HCT116 (cell line): Measurements from ENCODE around the gene POMT2. TPM values are rescaled to one million over a fixed set of nuclear protein-coding genes. Genes with fewer than 3 reads are reported as not detected.

Source experiments
- ATAC-seq: fragments of 200-7000 bp; cut with Tn5 transposase; 2 replicates; pipeline ENCODE4 v1.9.1; 2020; ENCODE audit warnings: mild to moderate bottlenecking, moderate library complexity
- BruUV-seq: library from RNA; stranded (reverse); fragments of 400-500 nt; replicated peaks from 2 replicates; lab custom pipeline; 2021; lab: Mats Ljungman, UMichigan
- CTCF ChIA-PET: fragments of 300-600 bp; sonication (Branson Sonifier 250); formaldehyde crosslinking; loops from one replicate; lab custom pipeline; 2021; ENCODE audit warnings: antibody characterized with exemption; lab: Charles Lee
- POLR2A ChIA-PET: fragments of 300-600, 350-600 bp; sonication (Branson Sonifier 250); formaldehyde crosslinking; loops from one replicate; lab custom pipeline; 2021; ENCODE audit warnings: antibody characterized with exemption; lab: Charles Lee
- RAD21 ChIA-PET, 2 experiments: fragments of 300-600 bp; sonication (Branson Sonifier 250); formaldehyde crosslinking; loops; one replicate each; lab custom pipeline; 2023; ENCODE audit warnings: low total read pairs in 2 of 2; ENCODE audit not compliant: uncharacterized antibody in 2 of 2, unreplicated experiment in 2 of 2, low non-redundant PET in 1 of 2; lab: Charles Lee
- DNase-seq: peaks from one replicate; pipeline ENCODE4 v3.0.0-alpha.2; 2010; ENCODE audit warnings: low read depth, low spot score
- H2AFZ ChIP-seq: fragments of 200-600 bp; shearing (Covaris generic), sonication (generic); 2 replicates; pipeline ENCODE4 v1.6.1; 2017; ENCODE audit warnings: low read depth, mixed run types, mixed read lengths, antibody characterized with exemption, low read length; ENCODE audit not compliant: poor library complexity, severe bottlenecking
- H3K27ac ChIP-seq: 2 replicates; pipeline ENCODE4 v1.5.1; 2012; ENCODE audit warnings: low read depth, low read length
- H3K27me3 ChIP-seq: fragments of 200-600 bp; sonication (generic); 2 replicates; pipeline ENCODE4 v1.6.1; 2016; ENCODE audit warnings: mixed run types, low read length, mixed read lengths; ENCODE audit not compliant: insufficient read depth
- H3K36me3 ChIP-seq, 2 experiments: fragments of 200-500 bp in 1 of 2; fragments of 200-600 bp in 1 of 2; sonication (Bioruptor generic) in 1 of 2; sonication (generic) in 1 of 2; 2 replicates each; pipeline versions ENCODE4 v1.5.1 to v1.6.1; 2014 to 2016; ENCODE audit warnings: low read length in 2 of 2, inconsistent platforms in 1 of 2, mixed read lengths in 1 of 2, mixed run types in 1 of 2; ENCODE audit not compliant: insufficient read depth in 2 of 2, control insufficient read depth in 1 of 2
- H3K4me1 ChIP-seq, 2 experiments: fragments of 200-600 bp in 1 of 2; sonication (generic) in 1 of 2; 2 replicates each; pipeline versions ENCODE4 v1.5.1 to v1.6.1; 2012 to 2017; ENCODE audit warnings: low read length in 2 of 2, inconsistent platforms in 1 of 2, mild to moderate bottlenecking in 1 of 2, mixed read lengths in 1 of 2, mixed run types in 1 of 2, moderate library complexity in 1 of 2; ENCODE audit not compliant: insufficient read depth in 2 of 2, control insufficient read depth in 1 of 2
- H3K4me2 ChIP-seq: fragments of 200-600 bp; sonication (generic); 2 replicates; pipeline ENCODE4 v1.6.1; 2017; ENCODE audit warnings: mixed run types, low read length, mixed read lengths
- H3K4me3 ChIP-seq, 2 experiments: fragments of 200-600 bp in 1 of 2; sonication (generic) in 1 of 2; replicated peaks in 1 of 2; 2 replicates each; pipeline ENCODE4 v1.5.1; 2011 to 2016; ENCODE audit warnings: low read length in 2 of 2, control low read depth in 1 of 2, low read depth in 1 of 2, mild to moderate bottlenecking in 1 of 2, mixed read lengths in 1 of 2, mixed run types in 1 of 2
- H3K79me2 ChIP-seq: fragments of 200-600 bp; sonication (generic); 2 replicates; pipeline ENCODE4 v1.6.1; 2017; ENCODE audit warnings: mild to moderate bottlenecking, mixed run types, low read length, moderate library complexity, mixed read lengths; ENCODE audit not compliant: insufficient read depth
- H3K9ac ChIP-seq: fragments of 200-600 bp; sonication (generic); 2 replicates; pipeline ENCODE4 v1.6.1; 2016; ENCODE audit warnings: low read length, mixed read lengths
- H3K9me2 ChIP-seq: fragments of 200-600 bp; sonication (generic), shearing (Covaris generic); 2 replicates; pipeline ENCODE4 v1.6.1; 2017; ENCODE audit warnings: mixed run types, mild to moderate bottlenecking, moderate library complexity; ENCODE audit not compliant: insufficient read depth
- H3K9me3 ChIP-seq, 2 experiments: fragments of 200-500 bp in 1 of 2; fragments of 200-600 bp in 1 of 2; sonication (Bioruptor generic) in 1 of 2; sonication (generic) in 1 of 2; 2 replicates each; pipeline ENCODE4 v1.6.1; 2014 to 2017; ENCODE audit warnings: low read length in 2 of 2, mixed read lengths in 2 of 2, inconsistent platforms in 1 of 2, low read depth in 1 of 2, mild to moderate bottlenecking in 1 of 2, mixed run types in 1 of 2, moderate library complexity in 1 of 2; ENCODE audit not compliant: control insufficient read depth in 1 of 2, insufficient read depth in 1 of 2
- H4K20me1 ChIP-seq: fragments of 200-600 bp; sonication (generic), shearing (Covaris generic); 2 replicates; pipeline ENCODE4 v1.6.1; 2017; ENCODE audit warnings: mixed run types, mild to moderate bottlenecking, moderate library complexity; ENCODE audit not compliant: insufficient read depth
- ATF3 ChIP-seq: IDR thresholded peaks from 2 replicates; pipeline ENCODE4 v1.6.1; 2012
- CBX3 ChIP-seq: IDR thresholded peaks from 2 replicates; pipeline ENCODE4 v1.6.1; 2012; ENCODE audit warnings: low read depth
- CEBPB ChIP-seq: IDR thresholded peaks from 2 replicates; pipeline ENCODE4 v1.6.1; 2012; ENCODE audit warnings: low read depth
- ELF1 ChIP-seq: IDR thresholded peaks from 2 replicates; pipeline ENCODE4 v1.6.1; 2012; ENCODE audit warnings: low read depth, borderline replicate concordance
- EZH2phosphoT487 ChIP-seq: fragments of 200-600 bp; IDR thresholded peaks from 2 replicates; pipeline ENCODE4 v1.6.1; 2018; ENCODE audit warnings: antibody characterized with exemption, borderline replicate concordance
- FOSL1 ChIP-seq: IDR thresholded peaks from 2 replicates; pipeline ENCODE4 v1.6.1; 2012; ENCODE audit warnings: low read depth
- JUND ChIP-seq: IDR thresholded peaks from 2 replicates; pipeline ENCODE4 v1.6.1; 2012
- POLR2A ChIP-seq: IDR thresholded peaks from 2 replicates; pipeline ENCODE4 v1.7.0; 2011; ENCODE audit warnings: borderline replicate concordance; ENCODE audit not compliant: insufficient read depth, insufficient read length; ENCODE audit errors: extremely low read depth
- RAD21 ChIP-seq: IDR thresholded peaks from 2 replicates; pipeline ENCODE4 v1.6.1; 2012; ENCODE audit warnings: low read depth, mild to moderate bottlenecking
- SIN3A ChIP-seq: IDR thresholded peaks from 2 replicates; pipeline ENCODE4 v1.6.1; 2012; ENCODE audit warnings: low read depth
- SRF ChIP-seq: IDR thresholded peaks from 2 replicates; pipeline ENCODE4 v1.6.1; 2012; ENCODE audit warnings: low read depth
- TCF7L2 ChIP-seq: IDR thresholded peaks from 2 replicates; pipeline ENCODE4 v1.7.0; 2011; ENCODE audit warnings: borderline replicate concordance, inconsistent platforms; ENCODE audit not compliant: insufficient read depth, insufficient read length; ENCODE audit errors: extremely low read depth
- intact Hi-C: fragments of 100-400 bp; cut with micrococcal nuclease; formaldehyde crosslinking; loops from 2 replicates; pipeline ENCODE4 v1.10.0; 2022
- total RNA-seq: library from RNA; stranded (reverse); gene quantifications from one replicate; pipeline ENCODE4 v1.2.1, GENCODE V29; 2021; ENCODE audit not compliant: unreplicated experiment
- TF ChIP-seq, protein P1 (sequence below), 3 experiments: fragments of 200-600 bp in 1 of 3; sonication (generic) in 1 of 3; IDR thresholded peaks in 2 of 3; conservative IDR thresholded peaks in 1 of 3; 2 replicates each; pipeline ENCODE4 v1.5.1; 2012 to 2017; ENCODE audit warnings: low read depth in 2 of 3, low read length in 2 of 3, antibody characterized with exemption in 1 of 3, borderline replicate concordance in 1 of 3, control low read depth in 1 of 3, mild to moderate bottlenecking in 1 of 3, mixed read lengths in 1 of 3, mixed run types in 1 of 3, moderate library complexity in 1 of 3; ENCODE audit not compliant: insufficient read depth in 1 of 3
- TF ChIP-seq, protein P2 (sequence below): IDR thresholded peaks from 2 replicates; pipeline ENCODE4 v1.6.1; 2012
- TF ChIP-seq, protein P3 (sequence below): IDR thresholded peaks from 2 replicates; pipeline ENCODE4 v1.6.1; 2012; ENCODE audit warnings: low read depth

The POMT2 gene
- total RNA-seq, 1 experiment from 2014 or later = 30.2 TPM

GRCh38 chr14:77346495-77346894 is 25.8 kb upstream of the POMT2 start:
- no peak overlapping the region for H3K9ac ChIP-seq
- H3K36me3 ChIP-seq = 0 out of 4 replicates have a peak, but pooled peaks cover 0 to 4% of the 10 kb centered on the region in 2 experiments
- H3K4me3 ChIP-seq = no peak overlapping the region
- ChIA-PET CTCF (no interaction called here), POLR2A (no interaction called here), RAD21 (no interaction called here)
- H3K79me2 ChIP-seq = no peaks in the 10 kb centered on the region
- DNase-seq (no peak), ATAC-seq (no peak)
- no peaks in the 10 kb centered on the region for H4K20me1 ChIP-seq
- no peak overlapping the region for H3K27ac ChIP-seq
- no peaks in the 10 kb centered on the region for H3K9me3 ChIP-seq
- no peaks in the 10 kb centered on the region for H3K27me3 ChIP-seq
- H3K4me1 ChIP-seq = no peaks in the 10 kb centered on the region
- no peak for TF ChIP-seq ATF3
- TF ChIP-seq, protein P1, sequence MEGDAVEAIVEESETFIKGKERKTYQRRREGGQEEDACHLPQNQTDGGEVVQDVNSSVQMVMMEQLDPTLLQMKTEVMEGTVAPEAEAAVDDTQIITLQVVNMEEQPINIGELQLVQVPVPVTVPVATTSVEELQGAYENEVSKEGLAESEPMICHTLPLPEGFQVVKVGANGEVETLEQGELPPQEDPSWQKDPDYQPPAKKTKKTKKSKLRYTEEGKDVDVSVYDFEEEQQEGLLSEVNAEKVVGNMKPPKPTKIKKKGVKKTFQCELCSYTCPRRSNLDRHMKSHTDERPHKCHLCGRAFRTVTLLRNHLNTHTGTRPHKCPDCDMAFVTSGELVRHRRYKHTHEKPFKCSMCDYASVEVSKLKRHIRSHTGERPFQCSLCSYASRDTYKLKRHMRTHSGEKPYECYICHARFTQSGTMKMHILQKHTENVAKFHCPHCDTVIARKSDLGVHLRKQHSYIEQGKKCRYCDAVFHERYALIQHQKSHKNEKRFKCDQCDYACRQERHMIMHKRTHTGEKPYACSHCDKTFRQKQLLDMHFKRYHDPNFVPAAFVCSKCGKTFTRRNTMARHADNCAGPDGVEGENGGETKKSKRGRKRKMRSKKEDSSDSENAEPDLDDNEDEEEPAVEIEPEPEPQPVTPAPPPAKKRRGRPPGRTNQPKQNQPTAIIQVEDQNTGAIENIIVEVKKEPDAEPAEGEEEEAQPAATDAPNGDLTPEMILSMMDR (IDR thresholded peaks at IDR 0.05 in 2 of 3, conservative IDR thresholded peaks at IDR 0.05 in 1 of 3; ENCODE audit: borderline replicate concordance in 1 of 3, insufficient read depth in 1 of 3, low read depth in 2 of 3, low read length in 2 of 3) = no peak
- H2AFZ ChIP-seq = no peak overlapping the region
- no TSS peak for BruUV-seq
- no peaks in the 10 kb centered on the region for H3K9me2 ChIP-seq
- H3K4me2 ChIP-seq = no peak overlapping the region
- intact Hi-C loops = no loop called here

GRCh38 chr14:77344377-77344996 is 23.8 kb upstream of the POMT2 start:
- H3K79me2 ChIP-seq = no peaks in the 10 kb centered on the region
- H3K4me3 ChIP-seq = no peak overlapping the region
- no peak overlapping the region for H3K27ac ChIP-seq
- ChIA-PET RAD21 (no interaction called here), CTCF (no interaction called here), POLR2A (no interaction called here)
- no peak overlapping the region for H3K4me2 ChIP-seq
- no peak overlapping the region for H3K9ac ChIP-seq
- H3K9me2 ChIP-seq = no peaks in the 10 kb centered on the region
- no peaks in the 10 kb centered on the region for H3K27me3 ChIP-seq
- H3K36me3 ChIP-seq = peaks cover under 1 to 10% of the 10 kb centered on the region in 2 experiments; a peak in 1 of 4 replicates
- BruUV-seq = no TSS peak
- no peak overlapping the region for H2AFZ ChIP-seq
- no peak for DNase-seq
- H4K20me1 ChIP-seq = no peaks in the 10 kb centered on the region
- no peak for ATAC-seq
- intact Hi-C loops = no loop called here
- H3K9me3 ChIP-seq = no peaks in the 10 kb centered on the region
- H3K4me1 ChIP-seq = no peaks in the 10 kb centered on the region
- TF ChIP-seq EZH2phosphoT487 = no peak
- TF ChIP-seq RAD21 = no peak
- no peak for TF ChIP-seq JUND
- no peak for TF ChIP-seq POLR2A
- TF ChIP-seq ELF1 = no peak
- no peak for TF ChIP-seq ATF3
- no peak for TF ChIP-seq FOSL1
- no peak for TF ChIP-seq CBX3
- TF ChIP-seq, protein P2, sequence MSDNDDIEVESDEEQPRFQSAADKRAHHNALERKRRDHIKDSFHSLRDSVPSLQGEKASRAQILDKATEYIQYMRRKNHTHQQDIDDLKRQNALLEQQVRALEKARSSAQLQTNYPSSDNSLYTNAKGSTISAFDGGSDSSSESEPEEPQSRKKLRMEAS = no peak
- no peak for TF ChIP-seq CEBPB
- no peak for TF ChIP-seq SRF
- TF ChIP-seq, protein P3, sequence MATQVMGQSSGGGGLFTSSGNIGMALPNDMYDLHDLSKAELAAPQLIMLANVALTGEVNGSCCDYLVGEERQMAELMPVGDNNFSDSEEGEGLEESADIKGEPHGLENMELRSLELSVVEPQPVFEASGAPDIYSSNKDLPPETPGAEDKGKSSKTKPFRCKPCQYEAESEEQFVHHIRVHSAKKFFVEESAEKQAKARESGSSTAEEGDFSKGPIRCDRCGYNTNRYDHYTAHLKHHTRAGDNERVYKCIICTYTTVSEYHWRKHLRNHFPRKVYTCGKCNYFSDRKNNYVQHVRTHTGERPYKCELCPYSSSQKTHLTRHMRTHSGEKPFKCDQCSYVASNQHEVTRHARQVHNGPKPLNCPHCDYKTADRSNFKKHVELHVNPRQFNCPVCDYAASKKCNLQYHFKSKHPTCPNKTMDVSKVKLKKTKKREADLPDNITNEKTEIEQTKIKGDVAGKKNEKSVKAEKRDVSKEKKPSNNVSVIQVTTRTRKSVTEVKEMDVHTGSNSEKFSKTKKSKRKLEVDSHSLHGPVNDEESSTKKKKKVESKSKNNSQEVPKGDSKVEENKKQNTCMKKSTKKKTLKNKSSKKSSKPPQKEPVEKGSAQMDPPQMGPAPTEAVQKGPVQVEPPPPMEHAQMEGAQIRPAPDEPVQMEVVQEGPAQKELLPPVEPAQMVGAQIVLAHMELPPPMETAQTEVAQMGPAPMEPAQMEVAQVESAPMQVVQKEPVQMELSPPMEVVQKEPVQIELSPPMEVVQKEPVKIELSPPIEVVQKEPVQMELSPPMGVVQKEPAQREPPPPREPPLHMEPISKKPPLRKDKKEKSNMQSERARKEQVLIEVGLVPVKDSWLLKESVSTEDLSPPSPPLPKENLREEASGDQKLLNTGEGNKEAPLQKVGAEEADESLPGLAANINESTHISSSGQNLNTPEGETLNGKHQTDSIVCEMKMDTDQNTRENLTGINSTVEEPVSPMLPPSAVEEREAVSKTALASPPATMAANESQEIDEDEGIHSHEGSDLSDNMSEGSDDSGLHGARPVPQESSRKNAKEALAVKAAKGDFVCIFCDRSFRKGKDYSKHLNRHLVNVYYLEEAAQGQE = no peak
- no peak for TF ChIP-seq SIN3A
- no peak for TF ChIP-seq TCF7L2
